ENCODE data around the gene LGALS7.
"Not testable (repeated sequence)": the region's sequence is repeated elsewhere in the genome, so short reads cannot be mapped to it uniquely, and the experiment has no call there.

LGALS7 gene

GRCh38 chr19:38770228-38770948, 2.9 kb downstream of the LGALS7 start:
- not testable (repeated sequence) for H4K91ac ChIP-seq (ENCODE audit: low read length); H3K9me3 ChIP-seq (ENCODE audit: control insufficient read depth, low read length); H2BK120ac ChIP-seq (ENCODE audit: low read depth, low read length); DNase-seq; H3K4ac ChIP-seq (ENCODE audit: low read depth in 1 of 2, low read length in 2 of 2); H3K9ac ChIP-seq (ENCODE audit: low read length); H3K36me3 ChIP-seq (ENCODE audit: control insufficient read depth in 1 of 2, insufficient read depth in 2 of 2, low read depth in 1 of 2, low read length in 2 of 2); H2BK5ac ChIP-seq (ENCODE audit: low read depth, low read length, poor library complexity, severe bottlenecking); H3K23ac ChIP-seq (ENCODE audit: low read length in 2 of 2); H3K27ac ChIP-seq (ENCODE audit: low read length, poor library complexity, severe bottlenecking); H3K4me1 ChIP-seq (ENCODE audit: control insufficient read depth, insufficient read depth, low read depth, low read length); H4K8ac ChIP-seq (ENCODE audit: low read length); H3K79me1 ChIP-seq (replicated peaks; ENCODE audit: low read length, poor library complexity, severe bottlenecking); H2AFZ ChIP-seq (ENCODE audit: low read depth, low read length); H3K4me3 ChIP-seq (ENCODE audit: insufficient read depth in 1 of 2, low read depth in 1 of 2, low read length in 2 of 2); H2AK5ac ChIP-seq (ENCODE audit: low read length, severe bottlenecking); H2BK15ac ChIP-seq (ENCODE audit: low read depth, poor library complexity, severe bottlenecking); H3K14ac ChIP-seq (ENCODE audit: low read length in 2 of 2); H3K4me2 ChIP-seq (ENCODE audit: low read length, poor library complexity, severe bottlenecking); H2BK12ac ChIP-seq (ENCODE audit: low read length in 2 of 2); H3K27me3 ChIP-seq (ENCODE audit: control insufficient read depth in 1 of 2, insufficient read depth in 1 of 2, low read length in 2 of 2)
- peak overlapping the region in 1 of 2 experiments; percentile 62 for H3K18ac ChIP-seq (ENCODE audit: low read depth in 1 of 2, low read length in 2 of 2)
- WGBS = 74% methylated on average over 3 of the region's 58 CpGs

GRCh38 chr19:38769635-38770211, 3.6 kb downstream of the LGALS7 start:
- peak overlapping the region; percentile 90 for H4K8ac ChIP-seq (ENCODE audit: low read length)
- WGBS = 37% methylated on average over 37 of the region's 42 CpGs

GRCh38 chr19:38766276-38767047, 6.9 kb downstream of the LGALS7 start:
- Histone ChIP-seq H2AFZ (ENCODE audit: low read depth, low read length) (no peak overlapping the region), H2AK5ac (ENCODE audit: low read length, severe bottlenecking) (no peak overlapping the region), H3K4me1 (ENCODE audit: control insufficient read depth, insufficient read depth, low read depth, low read length) (peaks cover 1% of the 10 kb centered on the region), H2BK15ac (ENCODE audit: low read depth, poor library complexity, severe bottlenecking) (no peak overlapping the region), H3K4ac (ENCODE audit: low read depth in 1 of 2, low read length in 2 of 2) (no peak overlapping the region), H3K23ac (ENCODE audit: low read length in 2 of 2) (no peak overlapping the region), H3K9ac (ENCODE audit: low read length) (no peak overlapping the region), H3K4me2 (ENCODE audit: low read length, poor library complexity, severe bottlenecking) (no peak overlapping the region), H3K36me3 (ENCODE audit: control insufficient read depth in 1 of 2, insufficient read depth in 2 of 2, low read depth in 1 of 2, low read length in 2 of 2) (no peaks in the 10 kb centered on the region), H3K4me3 (ENCODE audit: insufficient read depth in 1 of 2, low read depth in 1 of 2, low read length in 2 of 2) (no peak overlapping the region), H2BK120ac (ENCODE audit: low read depth, low read length) (no peak overlapping the region), H3K14ac (ENCODE audit: low read length in 2 of 2) (no peak overlapping the region), H4K8ac (ENCODE audit: low read length) (no peak overlapping the region), H4K91ac (ENCODE audit: low read length) (no peak overlapping the region), H3K79me1 (replicated peaks; ENCODE audit: low read length, poor library complexity, severe bottlenecking) (no peaks in the 10 kb centered on the region), H2BK5ac (ENCODE audit: low read depth, low read length, poor library complexity, severe bottlenecking) (no peak overlapping the region), H3K9me3 (ENCODE audit: control insufficient read depth, low read length) (no peaks in the 10 kb centered on the region), H3K27me3 (ENCODE audit: control insufficient read depth in 1 of 2, insufficient read depth in 1 of 2, low read length in 2 of 2) (no peaks in the 10 kb centered on the region), H3K27ac (ENCODE audit: low read length, poor library complexity, severe bottlenecking) (no peak overlapping the region), H2BK12ac (ENCODE audit: low read length in 2 of 2) (no peak overlapping the region), H3K18ac (ENCODE audit: low read depth in 1 of 2, low read length in 2 of 2) (no peak overlapping the region)
- DNase-seq = no peak
- WGBS = 93% methylated on average over 6 of the region's 10 CpGs

More at GRCh38 chr19:38769635-38770211, 3.6 kb downstream of the LGALS7 start:
- no peak overlapping the region for H2BK120ac ChIP-seq (ENCODE audit: low read depth, low read length)
- H3K4me1 ChIP-seq (ENCODE audit: control insufficient read depth, insufficient read depth, low read depth, low read length) = peaks cover 3% of the 10 kb centered on the region
- no peak overlapping the region for H3K27ac ChIP-seq (ENCODE audit: low read length, poor library complexity, severe bottlenecking)
- H2BK5ac ChIP-seq (ENCODE audit: low read depth, low read length, poor library complexity, severe bottlenecking) = no peak overlapping the region
- peak overlapping the region in 1 of 2 experiments; percentile 15 for H2BK12ac ChIP-seq (ENCODE audit: low read length in 2 of 2)
- no peak overlapping the region for H4K91ac ChIP-seq (ENCODE audit: low read length)
- H3K14ac ChIP-seq (ENCODE audit: low read length in 2 of 2) = no peak overlapping the region
- H3K9me3 ChIP-seq (ENCODE audit: control insufficient read depth, low read length) = no peaks in the 10 kb centered on the region
- no peaks in the 10 kb centered on the region for H3K36me3 ChIP-seq (ENCODE audit: control insufficient read depth in 1 of 2, insufficient read depth in 2 of 2, low read depth in 1 of 2, low read length in 2 of 2)
- DNase-seq = peak; percentile 24
- peak overlapping the region; percentile 33 to 62 for H3K18ac ChIP-seq (ENCODE audit: low read depth in 1 of 2, low read length in 2 of 2)
- no peaks in the 10 kb centered on the region for H3K79me1 ChIP-seq (replicated peaks; ENCODE audit: low read length, poor library complexity, severe bottlenecking)
- no peak overlapping the region for H3K4ac ChIP-seq (ENCODE audit: low read depth in 1 of 2, low read length in 2 of 2)
- no peak overlapping the region for H3K4me2 ChIP-seq (ENCODE audit: low read length, poor library complexity, severe bottlenecking)
- H2AK5ac ChIP-seq (ENCODE audit: low read length, severe bottlenecking) = no peak overlapping the region
- peak overlapping the region; percentile 39 for H2AFZ ChIP-seq (ENCODE audit: low read depth, low read length)
- H3K23ac ChIP-seq (ENCODE audit: low read length in 2 of 2) = no peak overlapping the region
- no peaks in the 10 kb centered on the region for H3K27me3 ChIP-seq (ENCODE audit: control insufficient read depth in 1 of 2, insufficient read depth in 1 of 2, low read length in 2 of 2)
- no peak overlapping the region for H3K9ac ChIP-seq (ENCODE audit: low read length)
- no peak overlapping the region for H3K4me3 ChIP-seq (ENCODE audit: insufficient read depth in 1 of 2, low read depth in 1 of 2, low read length in 2 of 2)
- no peak overlapping the region for H2BK15ac ChIP-seq (ENCODE audit: low read depth, poor library complexity, severe bottlenecking)

GRCh38 chr19:38765214-38765613, 8.1 kb downstream of the LGALS7 start:
- no peak overlapping the region for H4K91ac ChIP-seq (ENCODE audit: low read length)
- H3K9ac ChIP-seq (ENCODE audit: low read length) = no peak overlapping the region
- no peaks in the 10 kb centered on the region for H3K79me1 ChIP-seq (replicated peaks; ENCODE audit: low read length, poor library complexity, severe bottlenecking)
- no peaks in the 10 kb centered on the region for H3K9me3 ChIP-seq (ENCODE audit: control insufficient read depth, low read length)
- no peak overlapping the region for H3K27ac ChIP-seq (ENCODE audit: low read length, poor library complexity, severe bottlenecking)
- H3K27me3 ChIP-seq (ENCODE audit: control insufficient read depth in 1 of 2, insufficient read depth in 1 of 2, low read length in 2 of 2) = no peaks in the 10 kb centered on the region
- no peak overlapping the region for H2BK12ac ChIP-seq (ENCODE audit: low read length in 2 of 2)
- no peak overlapping the region for H3K14ac ChIP-seq (ENCODE audit: low read length in 2 of 2)
- WGBS = no CpG with 5 or more reads among the region's 2 CpGs
- H3K23ac ChIP-seq (ENCODE audit: low read length in 2 of 2) = no peak overlapping the region
- no peak overlapping the region for H2AFZ ChIP-seq (ENCODE audit: low read depth, low read length)
- no peak for DNase-seq
- no peak overlapping the region for H3K18ac ChIP-seq (ENCODE audit: low read depth in 1 of 2, low read length in 2 of 2)
- H3K36me3 ChIP-seq (ENCODE audit: control insufficient read depth in 1 of 2, insufficient read depth in 2 of 2, low read depth in 1 of 2, low read length in 2 of 2) = no peaks in the 10 kb centered on the region
- H3K4me2 ChIP-seq (ENCODE audit: low read length, poor library complexity, severe bottlenecking) = no peak overlapping the region
- H2BK5ac ChIP-seq (ENCODE audit: low read depth, low read length, poor library complexity, severe bottlenecking) = no peak overlapping the region
- no peak overlapping the region for H4K8ac ChIP-seq (ENCODE audit: low read length)
- no peak overlapping the region for H2BK120ac ChIP-seq (ENCODE audit: low read depth, low read length)
- no peak overlapping the region for H3K4me3 ChIP-seq (ENCODE audit: insufficient read depth in 1 of 2, low read depth in 1 of 2, low read length in 2 of 2)
- H2BK15ac ChIP-seq (ENCODE audit: low read depth, poor library complexity, severe bottlenecking) = no peak overlapping the region
- H3K4me1 ChIP-seq (ENCODE audit: control insufficient read depth, insufficient read depth, low read depth, low read length) = peaks cover 1% of the 10 kb centered on the region
- no peak overlapping the region for H2AK5ac ChIP-seq (ENCODE audit: low read length, severe bottlenecking)
- H3K4ac ChIP-seq (ENCODE audit: low read depth in 1 of 2, low read length in 2 of 2) = no peak overlapping the region

All from mesenchymal stem cell (in vitro differentiated cells and primary cell).